Epithelial cell of esophagus (primary cell): ENCODE results near the gene GKAP1.
"Not testable (repeated sequence)": the region's sequence is repeated elsewhere in the genome, so short reads cannot be mapped to it uniquely, and the experiment has no call there.

Experiments used
- DNase-seq: peaks from one replicate; pipeline ENCODE4 v3.0.0; 2010; ENCODE audit warnings: low read depth
- H3K4me3 ChIP-seq: 2 replicates; pipeline ENCODE4 v1.5.1; 2011; ENCODE audit warnings: mild to moderate bottlenecking, low read length, control low read depth
- CTCF ChIP-seq: IDR thresholded peaks from 2 replicates; pipeline ENCODE4 v1.5.1; 2011; ENCODE audit warnings: low read depth, mild to moderate bottlenecking, low read length, control low read depth, inconsistent platforms; ENCODE audit not compliant: insufficient read depth; ENCODE audit errors: missing control alignments

The GKAP1 gene

GRCh38 chr9:83706676-83707517, 110.7 kb downstream of the GKAP1 start:
- peak; percentile 18 for DNase-seq
- peak overlapping the region; percentile 98 for H3K4me3 ChIP-seq
- TF ChIP-seq CTCF: no peak

GRCh38 chr9:83705219-83705651, 112.3 kb downstream of the GKAP1 start:
- not testable (repeated sequence) for H3K4me3 ChIP-seq, DNase-seq

- TF ChIP-seq CTCF: no peak
- H3K4me3 ChIP-seq: no peak overlapping the region
- peak; percentile 69 for DNase-seq
Measured at GRCh38 chr9:83701769-83702168, 115.8 kb downstream of the GKAP1 start.

GRCh38 chr9:83701286-83701685, 116.3 kb downstream of the GKAP1 start:
- H3K4me3 ChIP-seq: no peak overlapping the region
- no peak for DNase-seq
- TF ChIP-seq CTCF: no peak

GRCh38 chr9:83699615-83700014, 118.0 kb downstream of the GKAP1 start:
- DNase-seq: no peak
- no peak overlapping the region for H3K4me3 ChIP-seq
- no peak for TF ChIP-seq CTCF

DNA sequence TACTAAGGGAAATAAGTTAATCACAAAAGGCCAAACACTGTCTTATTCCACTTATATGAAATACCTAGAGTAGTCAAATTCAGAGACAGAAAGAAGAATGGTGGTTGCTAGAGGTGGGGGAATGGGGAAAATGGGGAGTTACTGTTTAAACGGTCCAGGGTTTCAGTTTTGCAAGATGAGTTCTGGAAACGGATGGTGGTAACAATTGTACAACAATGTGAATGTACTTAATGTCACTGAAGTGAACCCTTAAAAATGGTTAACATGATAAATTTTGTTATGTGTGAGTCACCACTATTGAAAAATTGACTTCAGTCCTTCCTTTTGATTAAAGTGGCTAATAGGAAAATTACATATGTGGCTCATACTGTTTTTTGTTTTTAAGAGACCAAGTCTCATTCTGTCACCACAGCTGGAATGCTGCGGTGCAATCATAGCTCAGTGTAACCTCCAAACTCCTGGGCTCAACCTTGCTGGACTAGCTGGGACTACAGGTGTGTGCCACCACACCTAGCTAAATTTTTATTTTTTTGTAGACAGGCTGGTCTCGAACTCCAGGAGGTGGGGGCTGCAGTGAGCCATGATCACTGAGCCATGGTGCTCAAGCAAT, 118.5 kb downstream of the GKAP1 start:
- no peak for TF ChIP-seq CTCF
- no peak for DNase-seq

GRCh38 chr9:83691492-83691891, 126.1 kb downstream of the GKAP1 start:
- no peak for DNase-seq
- no peak for TF ChIP-seq CTCF
- H3K4me3 ChIP-seq: no peak overlapping the region

More for the DNA sequence above, 118.5 kb downstream of the GKAP1 start:
- H3K4me3 ChIP-seq: no peak overlapping the region
